A172 (cell line): Measurements from ENCODE around the gene AURKAIP1. TPM values are rescaled to one million over a fixed set of nuclear protein-coding genes. Genes with fewer than 3 reads are reported as not detected.

ENCODE experiments used
- DNase-seq: peaks from one replicate; pipeline ENCODE4 v3.0.0-alpha.2; 2015; ENCODE audit warnings: low spot score
- total RNA-seq: library from RNA; depleted of rRNA; stranded (reverse); fragments of >200 nt; shearing (Covaris generic); gene quantifications from 2 replicates; pipeline ENCODE4 v1.2.3, GENCODE V29; 2014

AURKAIP1 gene
- total RNA-seq, 1 experiment from 2014 or later: 123 TPM

DNA sequence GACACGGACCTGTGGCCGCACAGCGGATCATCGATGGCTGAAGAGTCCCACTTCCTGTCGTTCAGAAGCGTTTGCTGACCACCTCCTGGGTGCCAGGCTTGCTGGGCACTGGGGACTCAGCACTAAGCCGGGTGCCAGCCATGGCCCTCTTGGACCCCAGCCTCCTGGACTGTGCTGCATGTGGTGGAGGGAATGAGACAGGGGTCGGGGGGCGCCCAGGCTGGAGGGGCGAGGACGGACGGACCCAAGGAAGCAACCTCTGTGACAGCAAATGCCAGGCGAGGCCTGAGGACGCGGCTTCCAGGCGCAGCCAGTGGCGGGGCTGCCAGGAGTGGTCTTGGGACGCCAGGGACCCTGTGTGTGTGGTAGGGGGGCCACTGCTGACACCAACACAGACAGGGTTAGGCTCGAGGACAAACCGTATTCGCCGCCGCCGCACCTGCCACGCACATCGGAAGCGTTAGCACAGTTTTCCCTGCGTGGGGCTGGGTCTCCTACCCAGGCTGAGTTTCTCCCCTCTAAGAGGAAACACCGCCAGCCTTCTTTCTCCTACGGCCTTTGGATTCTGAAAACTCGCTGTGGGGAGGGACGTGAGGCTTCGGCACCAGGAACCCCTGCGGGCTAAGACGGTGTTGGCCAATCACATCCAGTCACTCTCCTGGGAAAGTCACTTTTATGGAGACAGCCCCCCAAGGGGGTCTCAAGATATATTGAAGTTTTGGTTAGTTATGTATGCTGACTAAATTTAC lies 13.6 kb downstream of the AURKAIP1 start:
- no peak for DNase-seq

- DNase-seq: peak; percentile 90
Observed at GRCh38 chr1:1360506-1361169, 14.4 kb downstream of the AURKAIP1 start.

DNA sequence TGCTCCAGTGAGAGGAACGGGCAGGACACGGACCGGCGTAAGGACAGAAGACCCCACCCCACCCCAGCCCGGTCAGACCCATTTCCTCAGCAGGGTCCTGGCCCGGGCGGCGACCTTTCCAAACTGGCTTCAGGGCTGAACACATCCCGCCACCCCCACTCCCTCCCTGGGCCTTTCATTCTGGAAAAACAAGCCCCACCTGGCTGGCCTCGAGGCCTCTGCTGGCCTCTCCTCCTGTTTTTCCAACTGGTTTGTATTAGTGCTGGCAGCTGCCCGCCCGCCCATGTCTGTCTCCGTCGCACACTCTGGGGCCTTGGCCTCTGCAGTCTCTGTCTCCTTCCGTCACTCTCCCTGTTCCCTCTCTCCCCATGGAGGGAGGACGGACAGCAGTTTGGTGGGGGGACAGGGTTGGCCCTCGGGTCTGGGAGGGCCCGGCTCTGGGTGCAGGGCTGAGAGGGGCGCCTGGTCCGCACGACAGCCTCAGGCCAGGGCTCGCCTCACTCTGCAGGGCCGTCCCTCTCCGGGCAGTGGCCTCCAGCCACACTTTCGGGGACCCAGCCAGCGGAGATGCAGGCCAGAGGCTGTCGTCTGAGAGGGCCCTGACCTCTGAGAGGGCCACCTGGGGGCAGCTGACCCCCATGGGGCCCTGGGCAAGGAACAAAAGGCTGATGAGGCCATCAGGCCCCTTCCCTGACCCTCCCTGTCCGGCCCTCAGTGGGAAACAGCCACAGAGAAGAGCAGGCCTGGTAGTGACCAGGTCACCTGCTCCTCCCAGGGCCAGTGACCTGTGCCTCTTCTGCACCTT lies 15.1 kb downstream of the AURKAIP1 start:
- no peak for DNase-seq

DNA sequence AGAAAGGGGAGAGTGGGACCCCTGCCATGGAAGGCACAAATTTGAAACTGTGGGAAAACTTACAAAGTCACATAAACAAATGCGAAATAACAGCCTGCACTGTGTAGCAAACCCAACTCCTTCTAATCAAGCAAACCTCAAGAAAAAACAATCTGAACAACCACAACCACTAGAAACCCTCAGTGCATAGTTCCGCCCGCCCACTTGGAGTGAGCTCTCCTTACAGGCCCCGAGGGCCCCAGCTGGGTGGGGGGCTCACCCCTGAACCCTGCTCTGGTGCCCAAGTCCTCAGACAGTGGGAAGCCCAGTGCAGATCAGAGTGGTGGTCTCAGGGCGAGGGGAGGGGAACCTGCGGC lies 15.7 kb downstream of the AURKAIP1 start:
- DNase-seq: no peak

DNA sequence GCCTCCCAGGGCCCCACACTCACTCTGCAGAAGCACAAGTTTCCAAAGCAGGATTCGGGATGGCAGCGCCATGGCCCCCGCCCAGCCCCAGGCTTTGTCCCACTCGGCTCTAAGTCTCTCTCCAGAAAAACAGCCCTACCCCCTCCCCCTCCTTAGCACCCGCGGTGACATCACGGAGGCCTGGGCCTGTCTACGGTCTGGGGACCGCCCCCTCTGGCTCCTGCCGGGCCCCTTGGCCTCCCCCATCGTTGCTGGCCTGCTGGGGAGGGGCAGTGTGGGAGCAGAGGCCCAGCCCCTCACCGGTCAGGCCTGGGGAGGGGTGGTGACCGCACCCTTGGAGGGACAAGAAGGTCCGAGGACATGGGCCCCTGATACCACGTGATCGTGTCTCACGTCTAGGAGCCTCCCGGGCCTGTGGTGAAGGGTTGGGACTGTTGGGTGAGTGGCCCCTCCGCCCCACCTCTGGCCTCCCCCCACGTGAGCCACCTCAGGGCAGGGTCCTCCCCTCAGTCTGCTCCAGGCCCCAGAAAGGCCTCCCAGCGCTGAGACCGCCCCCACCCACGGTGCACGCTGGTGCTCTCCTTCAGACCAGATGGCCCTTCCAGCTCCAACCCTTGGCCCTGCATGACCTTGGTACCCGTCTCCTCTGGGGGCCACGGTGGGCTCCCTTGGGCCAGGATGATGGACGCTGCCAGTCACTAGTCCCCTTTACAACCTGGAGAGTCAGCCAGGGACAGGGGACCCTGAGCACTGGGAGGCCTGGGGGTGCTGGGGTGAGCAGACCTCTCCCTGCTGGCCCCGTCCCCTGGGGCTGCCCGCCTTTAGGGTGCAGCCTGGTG lies 16.4 kb downstream of the AURKAIP1 start, which contains the start of gene MXRA8:
Gene MXRA8, minus strand, starts transcription at position 123 of the 839 bp plus-strand sequence. Its CDS starts 51 bp downstream, at position 72.
- DNase-seq: no peak

DNA sequence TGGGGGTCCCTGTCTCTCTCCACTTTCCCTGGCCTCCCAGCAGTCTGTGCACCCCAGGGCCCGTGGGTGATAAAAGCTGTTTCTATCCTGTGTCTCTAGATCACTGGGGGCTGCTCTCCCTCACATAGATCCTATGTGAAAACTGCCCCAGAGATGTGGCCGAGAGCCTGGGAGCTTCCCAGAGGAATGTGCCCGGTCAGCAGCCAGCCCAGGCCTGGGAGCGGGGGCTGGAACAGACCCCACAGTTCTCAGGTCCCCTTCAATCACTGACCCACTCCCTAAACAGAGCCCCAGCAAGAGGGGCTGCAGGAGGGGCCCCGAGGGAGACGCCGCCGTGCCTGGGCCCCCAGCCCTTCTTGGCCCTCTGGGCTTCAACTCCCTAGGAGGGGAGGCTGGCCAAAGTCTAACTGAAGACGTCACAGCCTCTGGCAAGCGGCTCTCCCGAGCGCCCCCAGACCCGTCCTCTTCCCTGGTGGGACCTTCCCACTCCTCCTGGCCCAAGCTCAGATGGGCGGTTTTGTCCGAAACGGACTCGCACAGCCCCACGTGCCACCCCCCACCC lies 17.1 kb downstream of the AURKAIP1 start:
- no peak for DNase-seq

DNA sequence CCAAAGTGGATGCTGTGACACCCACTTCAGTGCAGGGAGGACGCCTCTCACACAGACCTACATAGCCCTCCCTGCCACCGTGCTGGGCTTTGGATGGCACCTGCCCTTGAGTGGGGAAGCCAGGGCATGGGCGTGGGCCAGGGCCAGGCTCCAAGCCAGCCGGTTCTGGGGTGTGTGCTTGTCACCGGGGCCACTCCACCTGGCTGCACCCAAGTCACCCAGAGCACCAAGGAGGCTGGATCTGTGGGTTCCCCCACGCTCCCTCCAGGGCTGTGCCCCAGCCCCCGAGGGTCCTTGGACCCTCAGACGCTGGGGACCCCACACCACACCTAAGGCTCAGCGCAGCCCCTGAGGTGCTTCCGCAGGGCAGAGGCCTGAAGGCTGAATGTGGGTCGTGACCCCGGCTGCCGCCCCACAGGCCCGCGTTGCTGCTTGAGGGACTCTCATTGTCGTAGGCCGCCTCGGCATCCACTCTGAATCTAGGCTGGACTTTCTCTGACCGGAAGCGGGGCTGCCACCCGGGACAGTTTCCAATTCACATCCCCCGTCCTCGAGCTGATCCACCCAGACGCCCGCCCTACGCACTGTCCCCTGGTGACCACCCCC lies 18.1 kb downstream of the AURKAIP1 start:
- no peak for DNase-seq

DNA sequence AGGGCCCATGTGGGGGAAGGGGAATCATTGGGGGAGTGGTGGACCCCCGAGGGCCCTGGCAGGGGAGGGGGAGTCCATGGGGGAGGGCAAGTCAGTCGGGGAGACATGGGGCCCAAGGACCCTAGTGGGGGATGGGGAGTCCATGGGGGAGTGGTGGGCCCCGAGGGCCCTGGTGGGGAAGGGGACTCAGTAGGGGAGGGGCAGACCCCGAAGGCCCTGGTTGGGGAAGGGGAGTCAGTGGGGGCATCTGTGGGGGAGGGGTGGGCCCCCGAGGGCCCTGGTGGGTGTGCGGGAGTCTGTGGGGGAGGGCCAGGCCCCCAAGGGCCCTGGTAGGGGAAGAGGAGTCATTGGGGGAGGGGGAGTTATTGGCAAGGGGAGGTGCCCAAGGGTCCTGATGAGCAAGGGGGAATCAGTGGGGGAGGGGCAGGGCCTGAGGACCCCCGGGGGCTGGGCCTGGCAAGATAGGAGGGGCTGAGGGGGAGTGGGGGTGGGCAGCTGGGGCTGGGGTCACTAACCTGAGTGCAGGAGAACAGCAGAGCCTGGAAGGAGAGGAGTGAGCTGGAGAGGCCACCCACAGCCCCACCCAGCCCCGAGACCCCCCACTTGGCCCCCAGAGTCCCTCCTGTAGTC lies 18.7 kb downstream of the AURKAIP1 start:
- DNase-seq: no peak

GRCh38 chr1:1355416-1355815 lies 19.6 kb downstream of the AURKAIP1 start:
- no peak for DNase-seq

DNA sequence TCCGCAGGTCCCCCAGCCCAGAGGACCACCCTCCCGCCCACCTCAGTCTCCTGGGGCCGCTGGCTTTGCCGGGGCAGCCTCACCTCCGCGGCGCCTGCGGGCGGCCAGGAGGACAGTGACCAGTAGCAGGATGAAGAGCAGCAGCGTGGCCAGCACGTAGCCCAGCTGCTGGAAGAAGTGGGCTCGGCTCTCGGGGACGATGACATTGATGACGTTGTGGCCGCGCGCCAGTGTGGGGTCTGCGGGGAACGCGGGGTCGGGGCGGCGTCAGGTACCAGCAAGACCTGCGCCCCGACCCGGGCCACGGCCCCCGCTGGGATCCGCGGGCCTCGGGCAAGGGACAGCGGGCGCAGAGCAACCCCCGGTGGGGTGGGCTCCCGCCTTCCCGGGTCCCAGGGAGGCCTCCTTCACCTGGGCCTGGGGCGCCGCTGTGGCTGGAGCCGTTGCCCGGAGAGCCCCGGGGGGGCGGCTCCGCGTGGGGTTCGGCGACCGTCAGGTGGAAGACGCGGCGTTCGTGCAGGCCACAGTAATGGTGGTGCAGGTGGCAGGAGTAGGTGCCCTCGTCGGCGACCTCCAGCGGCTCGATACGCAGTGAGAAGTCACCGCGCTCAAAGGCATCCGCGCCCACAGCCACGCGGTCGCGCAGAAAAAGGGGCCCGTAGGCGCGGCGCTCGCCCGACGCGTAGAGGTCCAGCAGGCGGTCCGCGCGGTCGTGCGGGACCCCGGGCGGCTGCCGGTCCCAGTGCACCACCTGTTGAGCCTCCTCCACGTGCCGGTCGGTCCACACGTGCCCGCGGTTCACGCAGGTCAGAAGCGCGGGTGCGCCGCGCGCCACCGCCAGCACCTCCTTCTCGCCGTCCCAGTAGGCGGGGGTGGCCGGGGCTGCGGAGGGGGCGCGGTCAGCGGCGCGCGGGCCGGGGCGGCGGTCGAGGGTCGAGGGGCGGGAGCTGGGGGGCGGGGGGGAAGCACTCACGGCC lies 20.4 kb downstream of the AURKAIP1 start:
- DNase-seq: no peak

DNA sequence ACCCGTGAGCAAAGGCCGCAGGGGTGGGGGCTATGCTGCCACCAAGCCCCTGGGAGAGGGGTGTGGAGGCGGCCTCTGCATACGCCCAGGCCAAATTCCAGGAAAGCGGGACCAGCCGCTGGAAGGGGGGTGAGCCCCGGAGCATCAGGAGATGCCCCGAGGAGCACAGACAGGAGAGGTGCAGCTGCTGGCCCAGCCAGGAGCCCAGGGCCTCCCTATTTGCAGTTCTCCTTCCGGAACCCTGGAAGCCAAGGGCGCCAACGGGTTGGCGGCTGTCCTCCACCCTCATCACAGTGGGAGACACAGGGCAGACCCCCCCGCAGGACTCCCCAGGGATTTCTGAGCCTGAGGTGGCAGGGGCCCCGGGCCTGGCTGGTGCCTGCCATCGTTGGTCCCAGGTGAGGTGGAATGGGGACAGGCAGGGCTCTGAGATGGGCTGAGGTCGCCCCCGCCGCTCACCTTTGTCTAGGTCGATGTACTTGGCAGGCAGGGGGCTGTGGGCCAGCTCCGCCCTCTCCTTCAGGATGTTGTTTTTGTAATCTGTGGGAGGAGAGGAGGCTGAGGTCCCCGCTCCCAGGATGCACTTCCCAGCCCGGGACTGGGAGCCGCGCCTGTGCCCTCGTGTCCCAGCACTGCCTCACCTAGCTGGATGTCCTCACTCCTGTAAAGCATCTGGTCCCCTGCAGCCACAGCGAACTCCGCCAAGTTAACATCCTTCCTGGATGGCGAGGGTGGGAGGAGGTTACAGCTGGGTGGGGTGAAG lies 21.4 kb downstream of the AURKAIP1 start:
- no peak for DNase-seq

GRCh38 chr1:1352786-1353388 lies 22.1 kb downstream of the AURKAIP1 start:
- DNase-seq: no peak

GRCh38 chr1:1351511-1352427 lies 23.2 kb downstream of the AURKAIP1 start:
- no peak for DNase-seq

GRCh38 chr1:1349256-1350012 lies 25.6 kb downstream of the AURKAIP1 start, which contains the start of gene DVL1:
DVL1 (minus strand) TSS chr1:1349418; CDS start chr1:1349065, 353 bp downstream.
- no peak for DNase-seq

DNA sequence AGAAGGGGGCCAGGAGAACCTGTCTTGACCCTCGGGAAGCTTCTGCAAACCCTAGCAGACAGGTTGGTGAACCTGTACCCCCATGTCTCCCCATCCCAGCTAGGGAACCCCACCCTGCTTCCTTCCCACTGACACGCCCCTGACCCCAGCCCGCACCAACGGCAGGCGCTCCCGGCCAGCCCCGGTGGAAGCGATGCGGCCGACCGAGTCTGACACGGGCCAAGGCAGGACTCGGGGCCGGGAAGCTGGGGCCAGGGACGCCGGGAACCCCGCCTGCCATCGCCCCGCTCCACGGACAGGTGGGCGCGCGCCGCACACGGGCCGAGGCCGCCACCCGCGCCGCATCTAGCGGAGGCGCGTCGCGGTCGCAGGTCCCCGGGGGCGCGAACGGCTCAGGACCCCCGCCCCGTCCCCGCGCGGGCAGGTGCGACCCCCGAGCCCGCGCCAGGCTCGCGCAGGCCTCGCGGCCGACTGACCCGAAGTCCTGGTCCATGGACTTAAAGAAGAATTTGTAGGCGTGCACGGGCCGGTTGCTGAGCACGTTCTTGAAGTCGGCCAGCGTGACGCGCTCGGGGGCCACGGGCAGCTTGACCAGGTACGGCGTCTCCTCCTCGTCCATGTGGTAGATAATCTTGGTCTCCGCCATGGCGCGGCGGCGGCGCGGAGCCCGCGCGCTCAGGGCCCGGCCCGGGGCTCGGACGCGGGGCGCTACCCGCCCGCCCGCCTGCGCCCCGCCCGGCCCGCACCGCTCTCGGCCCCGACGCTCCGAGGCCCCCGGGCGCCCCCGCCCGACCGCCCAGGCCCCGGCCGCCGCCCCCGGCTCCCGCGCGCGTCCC lies 26.4 kb downstream of the AURKAIP1 start:
- DNase-seq: no peak
